ENCODE measurements around the gene PAPSS2.

- TF ChIP-seq CTCF (conservative IDR thresholded peaks at IDR 0.05; ENCODE audit: low read depth in 2 of 2) = no peak
- TF ChIP-seq EZH2 (IDR thresholded peaks at IDR 0.05; ENCODE audit: low read depth, unreplicated experiment) = no peak
- peak; percentile 91 for TF ChIP-seq NANOG (IDR thresholded peaks at IDR 0.05; ENCODE audit: borderline replicate concordance)
- TF ChIP-seq ZNF114 (CRISPR knock-in tag; IDR thresholded peaks at IDR 0.05) = no peak
- no peak for TF ChIP-seq POLR2AphosphoS5 (IDR thresholded peaks at IDR 0.05; ENCODE audit: low read depth)
- no peak for TF ChIP-seq EZH2phosphoT487 (IDR thresholded peaks at IDR 0.05; ENCODE audit: unreplicated experiment)
- TF ChIP-seq CREB1 (CRISPR knock-in tag; IDR thresholded peaks at IDR 0.05; ENCODE audit: low read depth) = no peak
- no peak for TF ChIP-seq JUNB (IDR thresholded peaks at IDR 0.05; ENCODE audit: unreplicated experiment)
- TF ChIP-seq REST (IDR thresholded peaks at IDR 0.05; ENCODE audit: unreplicated experiment) = no peak
- no peak for TF ChIP-seq ETS1 (IDR thresholded peaks at IDR 0.05)
- no peak for TF ChIP-seq ZNF331 (CRISPR knock-in tag; IDR thresholded peaks at IDR 0.05; ENCODE audit: low read depth)
- no peak for TF ChIP-seq STAT1 (IDR thresholded peaks at IDR 0.05; ENCODE audit: unreplicated experiment)
Observed at GRCh38 chr10:87625661-87626060, 34.0 kb upstream of the PAPSS2 start.

All from GM23338 (cell line).